GM12878 (cell line): ENCODE results near the gene ETV6. TPM values are rescaled to one million over a fixed set of nuclear protein-coding genes. Genes with fewer than 3 reads are reported as not detected.
A peak's percentile ranks its signal among the peaks of the same experiment; 100 is the strongest.

Experiments
- ATF7 ChIP-seq: fragments of 450-650 bp; IDR thresholded peaks from 2 replicates; pipeline ENCODE4 v1.6.1; 2016; ENCODE audit warnings: low read depth, mild to moderate bottlenecking
- CHD1 ChIP-seq: IDR thresholded peaks from 2 replicates; pipeline ENCODE4 v1.6.1; 2012; ENCODE audit warnings: low read depth, low read length, improper control_type of control experiment
- CREB1 ChIP-seq: IDR thresholded peaks from 2 replicates; pipeline ENCODE4 v1.6.1; 2012; ENCODE audit warnings: low read depth, mild to moderate bottlenecking, inconsistent platforms
- EP300 ChIP-seq, 2 experiments: fragments of 150-350 bp in 1 of 2; IDR thresholded peaks; 2 replicates each; pipeline ENCODE4 v1.6.1; 2011 to 2012; ENCODE audit warnings: low read depth in 2 of 2, low read length in 2 of 2, borderline replicate concordance in 1 of 2, improper control_type of control experiment in 1 of 2, inconsistent platforms in 1 of 2; ENCODE audit not compliant: control insufficient read depth in 1 of 2
- ETV6 ChIP-seq, 2 experiments: fragments of 450-650 bp in 1 of 2; IDR thresholded peaks in 1 of 2; conservative IDR thresholded peaks in 1 of 2; 2 replicates each; pipeline ENCODE4 v1.6.1; 2014; ENCODE audit warnings: antibody characterized with exemption in 1 of 2, borderline replicate concordance in 1 of 2, low read depth in 1 of 2, mild to moderate bottlenecking in 1 of 2, moderate library complexity in 1 of 2
- GATAD2B ChIP-seq: fragments of 450-650 bp; conservative IDR thresholded peaks from 2 replicates; pipeline ENCODE4 v1.6.1; 2017; ENCODE audit warnings: low read depth, mild to moderate bottlenecking, moderate library complexity
- KAT2A ChIP-seq: conservative IDR thresholded peaks from 2 replicates; pipeline ENCODE4 v1.6.1; 2011; ENCODE audit warnings: low read depth, low read length; ENCODE audit not compliant: control insufficient read depth
- MXI1 ChIP-seq: fragments of 150-350 bp; IDR thresholded peaks from 2 replicates; pipeline ENCODE4 v1.6.1; 2011; ENCODE audit warnings: low read depth, mild to moderate bottlenecking, inconsistent platforms, low read length, improper control_type of control experiment
- MYC ChIP-seq: IDR thresholded peaks from 2 replicates; pipeline ENCODE4 v1.6.1; 2011; ENCODE audit warnings: mild to moderate bottlenecking, low read length, moderate library complexity, inconsistent platforms; ENCODE audit not compliant: insufficient read depth, insufficient replicate concordance, insufficient read length, severe bottlenecking
- RAD51 ChIP-seq: fragments of 450-650 bp; IDR thresholded peaks from 2 replicates; pipeline ENCODE4 v1.6.1; 2016; ENCODE audit warnings: moderate library complexity, mild to moderate bottlenecking, inconsistent platforms
- RELA ChIP-seq: fragments of 450-650 bp; IDR thresholded peaks from 2 replicates; pipeline ENCODE4 v1.8.0; 2014; ENCODE audit warnings: borderline replicate concordance; ENCODE audit not compliant: partially characterized antibody
- SPI1 ChIP-seq: IDR thresholded peaks from 2 replicates; pipeline ENCODE4 v1.6.1; 2011; ENCODE audit warnings: low read depth, mild to moderate bottlenecking, low read length, moderate library complexity, borderline replicate concordance; ENCODE audit not compliant: insufficient read depth
- YBX1 ChIP-seq: fragments of 450-650 bp; IDR thresholded peaks from 2 replicates; pipeline ENCODE4 v1.6.1; 2016; ENCODE audit warnings: antibody characterized with exemption
- polyA plus RNA-seq, 11 experiments: library from polyadenylated mRNA; depleted of rRNA in 4 of 11; unstranded in 6 of 11; stranded (reverse) in 5 of 11; fragments of >200 nt; fragmentation: Nextera tagmentation in 4 of 11; fragmentation: Illumina TruSeq in 1 of 11; extraction: Ambion mirVana in 4 of 11; extraction: Trizol in 1 of 11; gene quantifications; 1 replicate in 1 of 11; 2 replicates in 10 of 11; pipeline versions ENCODE4 v1.2.1 to v1.2.3, GENCODE V29; 2011 to 2016; ENCODE audit warnings: inconsistent platforms in 2 of 11, missing spikeins in 2 of 11, low read depth in 1 of 11
- total RNA-seq, 4 experiments: library from RNA; depleted of rRNA in 3 of 4; stranded (reverse); fragments of >200 nt in 3 of 4; fragmentation: Illumina TruSeq in 1 of 4; extraction: Trizol in 1 of 4; gene quantifications; 2 replicates each; pipeline versions ENCODE4 v1.2.1 to v1.2.3, GENCODE V29; 2013 to 2021
- TF ChIP-seq, protein P1 (sequence below): fragments of 450-650 bp; IDR thresholded peaks from 2 replicates; pipeline ENCODE4 v1.6.1; 2018; ENCODE audit warnings: mild to moderate bottlenecking, low read depth, moderate library complexity; ENCODE audit not compliant: partially characterized antibody
- TF ChIP-seq, protein P2 (sequence below): fragments of 450-650 bp; IDR thresholded peaks from 2 replicates; pipeline ENCODE4 v1.6.1; 2016; ENCODE audit warnings: mild to moderate bottlenecking, moderate library complexity, borderline replicate concordance
- TF ChIP-seq, protein P3 (sequence below): IDR thresholded peaks from 2 replicates; pipeline ENCODE4 v1.6.1; 2012; ENCODE audit warnings: low read length, inconsistent platforms
- TF ChIP-seq, protein P4 (sequence below): fragments of 450-650 bp; IDR thresholded peaks from 2 replicates; pipeline ENCODE4 v1.6.1; 2018; ENCODE audit warnings: borderline replicate concordance, mild to moderate bottlenecking; ENCODE audit not compliant: partially characterized antibody

Gene ETV6
- total and polyA plus RNA-seq, 10 of the 15 experiments (the other 5 are each of a cell fraction or from before 2014, with no cell fraction given), result 6.6 to 74.8 (median 24.6) TPM

DNA sequence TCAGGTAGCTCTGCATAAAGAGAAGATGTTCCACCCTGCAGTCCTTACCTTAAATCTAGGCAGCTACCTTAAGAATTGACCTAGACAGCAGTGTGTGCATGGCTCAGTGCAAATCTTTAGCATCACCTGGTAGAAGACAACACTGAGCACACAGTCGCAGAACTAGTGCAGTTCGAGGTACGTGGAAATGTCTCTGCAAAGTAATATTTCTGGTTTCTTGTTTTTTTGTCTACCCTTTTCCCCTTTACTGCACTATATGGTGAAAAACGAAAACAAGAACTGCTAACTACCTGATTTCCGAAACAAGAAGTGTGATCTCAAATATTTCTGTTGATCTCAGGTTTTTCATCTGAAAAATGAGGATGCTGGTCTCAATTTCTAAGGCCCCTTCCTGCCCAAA lies 82.5 kb downstream of the ETV6 start (continued):
- TF ChIP-seq, protein P1, sequence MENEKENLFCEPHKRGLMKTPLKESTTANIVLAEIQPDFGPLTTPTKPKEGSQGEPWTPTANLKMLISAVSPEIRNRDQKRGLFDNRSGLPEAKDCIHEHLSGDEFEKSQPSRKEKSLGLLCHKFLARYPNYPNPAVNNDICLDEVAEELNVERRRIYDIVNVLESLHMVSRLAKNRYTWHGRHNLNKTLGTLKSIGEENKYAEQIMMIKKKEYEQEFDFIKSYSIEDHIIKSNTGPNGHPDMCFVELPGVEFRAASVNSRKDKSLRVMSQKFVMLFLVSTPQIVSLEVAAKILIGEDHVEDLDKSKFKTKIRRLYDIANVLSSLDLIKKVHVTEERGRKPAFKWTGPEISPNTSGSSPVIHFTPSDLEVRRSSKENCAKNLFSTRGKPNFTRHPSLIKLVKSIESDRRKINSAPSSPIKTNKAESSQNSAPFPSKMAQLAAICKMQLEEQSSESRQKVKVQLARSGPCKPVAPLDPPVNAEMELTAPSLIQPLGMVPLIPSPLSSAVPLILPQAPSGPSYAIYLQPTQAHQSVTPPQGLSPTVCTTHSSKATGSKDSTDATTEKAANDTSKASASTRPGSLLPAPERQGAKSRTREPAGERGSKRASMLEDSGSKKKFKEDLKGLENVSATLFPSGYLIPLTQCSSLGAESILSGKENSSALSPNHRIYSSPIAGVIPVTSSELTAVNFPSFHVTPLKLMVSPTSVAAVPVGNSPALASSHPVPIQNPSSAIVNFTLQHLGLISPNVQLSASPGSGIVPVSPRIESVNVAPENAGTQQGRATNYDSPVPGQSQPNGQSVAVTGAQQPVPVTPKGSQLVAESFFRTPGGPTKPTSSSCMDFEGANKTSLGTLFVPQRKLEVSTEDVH, result no peak
- TF ChIP-seq MYC, result no peak
- peak in 1 of 2 experiments; percentile 54; a peak in 2 of 4 replicates for TF ChIP-seq EP300 (IDR thresholded peaks at IDR 0.05; ENCODE audit: borderline replicate concordance in 1 of 2, control insufficient read depth in 1 of 2, low read depth in 2 of 2, low read length in 2 of 2)
- TF ChIP-seq ETV6 (conservative IDR thresholded peaks at IDR 0.05 in 1 of 2, IDR thresholded peaks at IDR 0.05 in 1 of 2; ENCODE audit: borderline replicate concordance in 1 of 2, low read depth in 1 of 2), result peak in 1 of 2 experiments; percentile 81; a peak in 2 of 4 replicates
- TF ChIP-seq RAD51, result no peak
- TF ChIP-seq KAT2A, result no peak
- TF ChIP-seq YBX1, result no peak
- no peak for TF ChIP-seq RELA
- TF ChIP-seq, protein P2, sequence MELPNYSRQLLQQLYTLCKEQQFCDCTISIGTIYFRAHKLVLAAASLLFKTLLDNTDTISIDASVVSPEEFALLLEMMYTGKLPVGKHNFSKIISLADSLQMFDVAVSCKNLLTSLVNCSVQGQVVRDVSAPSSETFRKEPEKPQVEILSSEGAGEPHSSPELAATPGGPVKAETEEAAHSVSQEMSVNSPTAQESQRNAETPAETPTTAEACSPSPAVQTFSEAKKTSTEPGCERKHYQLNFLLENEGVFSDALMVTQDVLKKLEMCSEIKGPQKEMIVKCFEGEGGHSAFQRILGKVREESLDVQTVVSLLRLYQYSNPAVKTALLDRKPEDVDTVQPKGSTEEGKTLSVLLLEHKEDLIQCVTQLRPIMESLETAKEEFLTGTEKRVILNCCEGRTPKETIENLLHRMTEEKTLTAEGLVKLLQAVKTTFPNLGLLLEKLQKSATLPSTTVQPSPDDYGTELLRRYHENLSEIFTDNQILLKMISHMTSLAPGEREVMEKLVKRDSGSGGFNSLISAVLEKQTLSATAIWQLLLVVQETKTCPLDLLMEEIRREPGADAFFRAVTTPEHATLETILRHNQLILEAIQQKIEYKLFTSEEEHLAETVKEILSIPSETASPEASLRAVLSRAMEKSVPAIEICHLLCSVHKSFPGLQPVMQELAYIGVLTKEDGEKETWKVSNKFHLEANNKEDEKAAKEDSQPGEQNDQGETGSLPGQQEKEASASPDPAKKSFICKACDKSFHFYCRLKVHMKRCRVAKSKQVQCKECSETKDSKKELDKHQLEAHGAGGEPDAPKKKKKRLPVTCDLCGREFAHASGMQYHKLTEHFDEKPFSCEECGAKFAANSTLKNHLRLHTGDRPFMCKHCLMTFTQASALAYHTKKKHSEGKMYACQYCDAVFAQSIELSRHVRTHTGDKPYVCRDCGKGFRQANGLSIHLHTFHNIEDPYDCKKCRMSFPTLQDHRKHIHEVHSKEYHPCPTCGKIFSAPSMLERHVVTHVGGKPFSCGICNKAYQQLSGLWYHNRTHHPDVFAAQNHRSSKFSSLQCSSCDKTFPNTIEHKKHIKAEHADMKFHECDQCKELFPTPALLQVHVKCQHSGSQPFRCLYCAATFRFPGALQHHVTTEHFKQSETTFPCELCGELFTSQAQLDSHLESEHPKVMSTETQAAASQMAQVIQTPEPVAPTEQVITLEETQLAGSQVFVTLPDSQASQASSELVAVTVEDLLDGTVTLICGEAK, result no peak
- TF ChIP-seq, protein P3, sequence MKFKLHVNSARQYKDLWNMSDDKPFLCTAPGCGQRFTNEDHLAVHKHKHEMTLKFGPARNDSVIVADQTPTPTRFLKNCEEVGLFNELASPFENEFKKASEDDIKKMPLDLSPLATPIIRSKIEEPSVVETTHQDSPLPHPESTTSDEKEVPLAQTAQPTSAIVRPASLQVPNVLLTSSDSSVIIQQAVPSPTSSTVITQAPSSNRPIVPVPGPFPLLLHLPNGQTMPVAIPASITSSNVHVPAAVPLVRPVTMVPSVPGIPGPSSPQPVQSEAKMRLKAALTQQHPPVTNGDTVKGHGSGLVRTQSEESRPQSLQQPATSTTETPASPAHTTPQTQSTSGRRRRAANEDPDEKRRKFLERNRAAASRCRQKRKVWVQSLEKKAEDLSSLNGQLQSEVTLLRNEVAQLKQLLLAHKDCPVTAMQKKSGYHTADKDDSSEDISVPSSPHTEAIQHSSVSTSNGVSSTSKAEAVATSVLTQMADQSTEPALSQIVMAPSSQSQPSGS, result peak; percentile 43; the same call in 1 of the 2 replicates
- TF ChIP-seq ATF7, result peak; percentile 15; the same call in 1 of the 2 replicates
- TF ChIP-seq CREB1, result peak; percentile 27; the same call in 1 of the 2 replicates
- peak; percentile 78 for TF ChIP-seq SPI1
- peak; percentile 79 for TF ChIP-seq MXI1
- TF ChIP-seq CHD1, result 0 out of 2 replicates have a peak, but pooled peaks have one; percentile 84
- TF ChIP-seq, protein P4, sequence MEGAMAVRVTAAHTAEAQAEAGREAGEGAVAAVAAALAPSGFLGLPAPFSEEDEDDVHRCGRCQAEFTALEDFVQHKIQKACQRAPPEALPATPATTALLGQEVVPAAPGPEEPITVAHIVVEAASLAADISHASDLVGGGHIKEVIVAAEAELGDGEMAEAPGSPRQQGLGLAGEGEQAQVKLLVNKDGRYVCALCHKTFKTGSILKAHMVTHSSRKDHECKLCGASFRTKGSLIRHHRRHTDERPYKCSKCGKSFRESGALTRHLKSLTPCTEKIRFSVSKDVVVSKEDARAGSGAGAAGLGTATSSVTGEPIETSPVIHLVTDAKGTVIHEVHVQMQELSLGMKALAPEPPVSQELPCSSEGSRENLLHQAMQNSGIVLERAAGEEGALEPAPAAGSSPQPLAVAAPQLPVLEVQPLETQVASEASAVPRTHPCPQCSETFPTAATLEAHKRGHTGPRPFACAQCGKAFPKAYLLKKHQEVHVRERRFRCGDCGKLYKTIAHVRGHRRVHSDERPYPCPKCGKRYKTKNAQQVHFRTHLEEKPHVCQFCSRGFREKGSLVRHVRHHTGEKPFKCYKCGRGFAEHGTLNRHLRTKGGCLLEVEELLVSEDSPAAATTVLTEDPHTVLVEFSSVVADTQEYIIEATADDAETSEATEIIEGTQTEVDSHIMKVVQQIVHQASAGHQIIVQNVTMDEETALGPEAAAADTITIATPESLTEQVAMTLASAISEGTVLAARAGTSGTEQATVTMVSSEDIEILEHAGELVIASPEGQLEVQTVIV, result no peak
- TF ChIP-seq GATAD2B, result 0 out of 2 replicates have a peak, but pooled peaks have one; percentile 4
